GM12878 (cell line): ENCODE data around the gene SMTNL1. TPM values are rescaled to one million over a fixed set of nuclear protein-coding genes. Genes with fewer than 3 reads are reported as not detected.

ENCODE experiments used
- CHD1 ChIP-seq: IDR thresholded peaks from 2 replicates; pipeline ENCODE4 v1.6.1; 2012; ENCODE audit warnings: low read depth, low read length, improper control_type of control experiment
- CHD2 ChIP-seq: IDR thresholded peaks from 2 replicates; pipeline ENCODE4 v1.6.1; 2011; ENCODE audit warnings: low read depth, low read length, improper control_type of control experiment, borderline replicate concordance
- EED ChIP-seq: sonication (generic); IDR thresholded peaks from 2 replicates; pipeline ENCODE4 v1.6.1; 2016; ENCODE audit warnings: antibody characterized with exemption, low read depth
- EGR1 ChIP-seq, 2 experiments: IDR thresholded peaks; 1 replicate in 1 of 2; 2 replicates in 1 of 2; pipeline ENCODE4 v1.6.1; 2011 to 2012; ENCODE audit warnings: low read depth in 2 of 2, low read length in 2 of 2, borderline replicate concordance in 1 of 2, mild to moderate bottlenecking in 1 of 2, moderate library complexity in 1 of 2
- GATAD2B ChIP-seq: fragments of 450-650 bp; conservative IDR thresholded peaks from 2 replicates; pipeline ENCODE4 v1.6.1; 2017; ENCODE audit warnings: low read depth, mild to moderate bottlenecking, moderate library complexity
- IKZF2 ChIP-seq, 2 experiments: fragments of 450-650 bp; IDR thresholded peaks; 2 replicates each; pipeline ENCODE4 v1.6.1; 2017; ENCODE audit warnings: mild to moderate bottlenecking in 2 of 2, moderate library complexity in 2 of 2
- MXI1 ChIP-seq: fragments of 150-350 bp; IDR thresholded peaks from 2 replicates; pipeline ENCODE4 v1.6.1; 2011; ENCODE audit warnings: low read depth, mild to moderate bottlenecking, inconsistent platforms, low read length, improper control_type of control experiment
- POLR2A ChIP-seq: IDR thresholded peaks from 2 replicates; pipeline ENCODE4 v1.6.1; 2011; ENCODE audit warnings: low read depth, mild to moderate bottlenecking, low read length
- RAD21 ChIP-seq: IDR thresholded peaks from 2 replicates; pipeline ENCODE4 v1.6.1; 2011; ENCODE audit warnings: mild to moderate bottlenecking, low read depth, low read length, moderate library complexity; ENCODE audit not compliant: insufficient read depth
- SIN3A ChIP-seq: IDR thresholded peaks from 2 replicates; pipeline ENCODE4 v1.6.1; 2012; ENCODE audit warnings: low read depth, low read length, improper control_type of control experiment
- SMC3 ChIP-seq: IDR thresholded peaks from 2 replicates; pipeline ENCODE4 v1.6.1; 2011; ENCODE audit warnings: low read length, improper control_type of control experiment, borderline replicate concordance
- SREBF2 ChIP-seq: IDR thresholded peaks from 2 replicates; pipeline ENCODE4 v1.6.1; 2012; ENCODE audit warnings: mild to moderate bottlenecking, low read length
- TAF1 ChIP-seq: IDR thresholded peaks from 2 replicates; pipeline ENCODE4 v1.6.1; 2011; ENCODE audit warnings: mild to moderate bottlenecking, low read depth, low read length, borderline replicate concordance
- ZBED1 ChIP-seq: IDR thresholded peaks from 2 replicates; pipeline ENCODE4 v1.6.1; 2016; ENCODE audit warnings: borderline replicate concordance
- ZNF207 ChIP-seq: fragments of 450-650 bp; IDR thresholded peaks from 2 replicates; pipeline ENCODE4 v1.6.1; 2014; ENCODE audit warnings: antibody characterized with exemption, mild to moderate bottlenecking, borderline replicate concordance
- ZNF217 ChIP-seq: fragments of 450-650 bp; IDR thresholded peaks from 2 replicates; pipeline ENCODE4 v1.6.1; 2017; ENCODE audit warnings: antibody characterized with exemption, mild to moderate bottlenecking
- ZNF24 ChIP-seq: fragments of 450-650 bp; IDR thresholded peaks from 2 replicates; pipeline ENCODE4 v1.6.1; 2017; ENCODE audit warnings: antibody characterized with exemption, mild to moderate bottlenecking
- polyA plus RNA-seq, 11 experiments: library from polyadenylated mRNA; depleted of rRNA in 4 of 11; unstranded in 6 of 11; stranded (reverse) in 5 of 11; fragments of >200 nt; fragmentation: Nextera tagmentation in 4 of 11; fragmentation: Illumina TruSeq in 1 of 11; extraction: Ambion mirVana in 4 of 11; extraction: Trizol in 1 of 11; gene quantifications; 1 replicate in 1 of 11; 2 replicates in 10 of 11; pipeline versions ENCODE4 v1.2.1 to v1.2.3, GENCODE V29; 2011 to 2016; ENCODE audit warnings: inconsistent platforms in 2 of 11, missing spikeins in 2 of 11, low read depth in 1 of 11
- total RNA-seq, 4 experiments: library from RNA; depleted of rRNA in 3 of 4; stranded (reverse); fragments of >200 nt in 3 of 4; fragmentation: Illumina TruSeq in 1 of 4; extraction: Trizol in 1 of 4; gene quantifications; 2 replicates each; pipeline versions ENCODE4 v1.2.1 to v1.2.3, GENCODE V29; 2013 to 2021
- TF ChIP-seq, protein P1 (sequence below): IDR thresholded peaks from 2 replicates; pipeline ENCODE4 v1.6.1; 2011; ENCODE audit warnings: borderline replicate concordance, low read depth, mild to moderate bottlenecking, moderate library complexity, mixed read lengths, low read length; ENCODE audit not compliant: insufficient read depth; ENCODE audit errors: extremely low read length
- TF ChIP-seq, protein P2 (sequence below): IDR thresholded peaks from 2 replicates; pipeline ENCODE4 v1.6.1; 2011; ENCODE audit warnings: low read depth, low read length, improper control_type of control experiment, borderline replicate concordance
- TF ChIP-seq, protein P3 (sequence below): IDR thresholded peaks from 2 replicates; pipeline ENCODE4 v1.6.1; 2012; ENCODE audit warnings: low read depth, low read length, improper control_type of control experiment
- TF ChIP-seq, protein P4 (sequence below): IDR thresholded peaks from 2 replicates; pipeline ENCODE4 v1.6.1; 2012; ENCODE audit warnings: low read depth, low read length, improper control_type of control experiment
- TF ChIP-seq, protein P5 (sequence below): fragments of 450-650 bp; IDR thresholded peaks from 2 replicates; pipeline ENCODE4 v1.6.1; 2017; ENCODE audit warnings: mild to moderate bottlenecking, moderate library complexity

Gene SMTNL1
- total and polyA plus RNA-seq, 10 of the 15 experiments (the other 5 are each of a cell fraction or from before 2014, with no cell fraction given): 0.06 to 0.17 (median 0.10) TPM; not detected in 7

DNA sequence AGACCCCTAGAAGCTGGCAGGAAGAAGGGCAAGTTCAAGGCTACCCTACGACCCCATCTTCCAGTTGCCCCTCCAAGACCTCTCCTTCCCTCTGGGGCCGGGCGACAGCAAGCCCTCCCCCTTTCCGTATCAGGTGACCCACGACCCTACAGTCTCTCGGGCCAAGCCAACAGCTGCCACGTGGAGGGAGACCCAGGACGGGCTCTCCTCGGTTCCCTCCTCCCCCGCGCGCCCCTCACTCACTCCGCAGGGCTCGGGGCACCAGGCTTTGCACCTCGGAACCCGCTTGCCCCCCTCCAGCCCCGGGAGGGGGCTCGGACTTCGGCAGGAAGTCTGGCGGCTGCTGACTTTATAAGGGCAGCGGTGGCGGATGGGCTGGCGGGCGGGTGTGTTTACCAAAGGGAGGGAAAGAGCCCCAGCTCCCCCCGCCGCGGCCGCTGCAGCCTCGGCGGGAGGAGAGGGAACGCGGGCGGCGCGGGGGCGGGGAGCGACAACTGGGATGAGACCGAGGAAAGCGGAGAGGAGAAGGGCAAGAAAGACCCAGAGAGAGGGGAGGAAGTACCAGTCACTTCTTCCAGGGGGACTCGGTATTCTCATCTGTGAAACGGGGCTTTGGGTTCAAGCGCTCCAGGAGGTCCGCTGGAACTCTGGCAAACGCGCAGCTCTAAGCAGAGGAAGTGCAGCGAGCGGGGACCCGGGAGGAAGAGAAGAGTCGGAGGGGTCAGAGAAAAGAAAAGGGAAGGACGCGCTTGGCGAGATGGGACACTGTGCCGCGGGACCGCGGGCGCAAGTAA lies 22.7 kb upstream of the SMTNL1 start (continued):
- TF ChIP-seq, protein P1, sequence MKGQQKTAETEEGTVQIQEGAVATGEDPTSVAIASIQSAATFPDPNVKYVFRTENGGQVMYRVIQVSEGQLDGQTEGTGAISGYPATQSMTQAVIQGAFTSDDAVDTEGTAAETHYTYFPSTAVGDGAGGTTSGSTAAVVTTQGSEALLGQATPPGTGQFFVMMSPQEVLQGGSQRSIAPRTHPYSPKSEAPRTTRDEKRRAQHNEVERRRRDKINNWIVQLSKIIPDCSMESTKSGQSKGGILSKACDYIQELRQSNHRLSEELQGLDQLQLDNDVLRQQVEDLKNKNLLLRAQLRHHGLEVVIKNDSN: peak; percentile 49
- TF ChIP-seq ZNF217 (peak; percentile 60; the same call in 1 of the 2 replicates), SIN3A (peak; percentile 38; the same call in 1 of the 2 replicates), GATAD2B (peak; percentile 48; the same call in 1 of the 2 replicates), ZNF24 (no peak), EED (no peak), ZNF207 (no peak), SMC3 (no peak), TAF1 (no peak), SREBF2 (no peak), MXI1 (peak; percentile 23; the same call in 1 of the 2 replicates), EGR1 (IDR thresholded peaks at IDR 0.05; ENCODE audit: borderline replicate concordance in 1 of 2, low read depth in 2 of 2, low read length in 2 of 2) (peak in 1 of 2 experiments; percentile 68; a peak in 1 of 3 replicates), CHD1 (0 out of 2 replicates have a peak, but pooled peaks have one; percentile 60), IKZF2 (IDR thresholded peaks at IDR 0.05) (peak in 1 of 2 experiments; percentile 33; a peak in 2 of 4 replicates), POLR2A (peak; percentile 53), RAD21 (no peak), CHD2 (no peak), ZBED1 (no peak)
- TF ChIP-seq, protein P2, sequence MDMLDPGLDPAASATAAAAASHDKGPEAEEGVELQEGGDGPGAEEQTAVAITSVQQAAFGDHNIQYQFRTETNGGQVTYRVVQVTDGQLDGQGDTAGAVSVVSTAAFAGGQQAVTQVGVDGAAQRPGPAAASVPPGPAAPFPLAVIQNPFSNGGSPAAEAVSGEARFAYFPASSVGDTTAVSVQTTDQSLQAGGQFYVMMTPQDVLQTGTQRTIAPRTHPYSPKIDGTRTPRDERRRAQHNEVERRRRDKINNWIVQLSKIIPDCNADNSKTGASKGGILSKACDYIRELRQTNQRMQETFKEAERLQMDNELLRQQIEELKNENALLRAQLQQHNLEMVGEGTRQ: no peak
- TF ChIP-seq, protein P3, sequence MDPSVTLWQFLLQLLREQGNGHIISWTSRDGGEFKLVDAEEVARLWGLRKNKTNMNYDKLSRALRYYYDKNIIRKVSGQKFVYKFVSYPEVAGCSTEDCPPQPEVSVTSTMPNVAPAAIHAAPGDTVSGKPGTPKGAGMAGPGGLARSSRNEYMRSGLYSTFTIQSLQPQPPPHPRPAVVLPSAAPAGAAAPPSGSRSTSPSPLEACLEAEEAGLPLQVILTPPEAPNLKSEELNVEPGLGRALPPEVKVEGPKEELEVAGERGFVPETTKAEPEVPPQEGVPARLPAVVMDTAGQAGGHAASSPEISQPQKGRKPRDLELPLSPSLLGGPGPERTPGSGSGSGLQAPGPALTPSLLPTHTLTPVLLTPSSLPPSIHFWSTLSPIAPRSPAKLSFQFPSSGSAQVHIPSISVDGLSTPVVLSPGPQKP: peak; percentile 96
- TF ChIP-seq, protein P4, sequence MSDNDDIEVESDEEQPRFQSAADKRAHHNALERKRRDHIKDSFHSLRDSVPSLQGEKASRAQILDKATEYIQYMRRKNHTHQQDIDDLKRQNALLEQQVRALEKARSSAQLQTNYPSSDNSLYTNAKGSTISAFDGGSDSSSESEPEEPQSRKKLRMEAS: peak; percentile 61; the same call in 1 of the 2 replicates
- TF ChIP-seq, protein P5, sequence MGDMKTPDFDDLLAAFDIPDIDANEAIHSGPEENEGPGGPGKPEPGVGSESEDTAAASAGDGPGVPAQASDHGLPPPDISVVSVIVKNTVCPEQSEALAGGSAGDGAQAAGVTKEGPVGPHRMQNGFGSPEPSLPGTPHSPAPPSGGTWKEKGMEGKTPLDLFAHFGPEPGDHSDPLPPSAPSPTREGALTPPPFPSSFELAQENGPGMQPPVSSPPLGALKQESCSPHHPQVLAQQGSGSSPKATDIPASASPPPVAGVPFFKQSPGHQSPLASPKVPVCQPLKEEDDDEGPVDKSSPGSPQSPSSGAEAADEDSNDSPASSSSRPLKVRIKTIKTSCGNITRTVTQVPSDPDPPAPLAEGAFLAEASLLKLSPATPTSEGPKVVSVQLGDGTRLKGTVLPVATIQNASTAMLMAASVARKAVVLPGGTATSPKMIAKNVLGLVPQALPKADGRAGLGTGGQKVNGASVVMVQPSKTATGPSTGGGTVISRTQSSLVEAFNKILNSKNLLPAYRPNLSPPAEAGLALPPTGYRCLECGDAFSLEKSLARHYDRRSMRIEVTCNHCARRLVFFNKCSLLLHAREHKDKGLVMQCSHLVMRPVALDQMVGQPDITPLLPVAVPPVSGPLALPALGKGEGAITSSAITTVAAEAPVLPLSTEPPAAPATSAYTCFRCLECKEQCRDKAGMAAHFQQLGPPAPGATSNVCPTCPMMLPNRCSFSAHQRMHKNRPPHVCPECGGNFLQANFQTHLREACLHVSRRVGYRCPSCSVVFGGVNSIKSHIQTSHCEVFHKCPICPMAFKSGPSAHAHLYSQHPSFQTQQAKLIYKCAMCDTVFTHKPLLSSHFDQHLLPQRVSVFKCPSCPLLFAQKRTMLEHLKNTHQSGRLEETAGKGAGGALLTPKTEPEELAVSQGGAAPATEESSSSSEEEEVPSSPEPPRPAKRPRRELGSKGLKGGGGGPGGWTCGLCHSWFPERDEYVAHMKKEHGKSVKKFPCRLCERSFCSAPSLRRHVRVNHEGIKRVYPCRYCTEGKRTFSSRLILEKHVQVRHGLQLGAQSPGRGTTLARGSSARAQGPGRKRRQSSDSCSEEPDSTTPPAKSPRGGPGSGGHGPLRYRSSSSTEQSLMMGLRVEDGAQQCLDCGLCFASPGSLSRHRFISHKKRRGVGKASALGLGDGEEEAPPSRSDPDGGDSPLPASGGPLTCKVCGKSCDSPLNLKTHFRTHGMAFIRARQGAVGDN: peak; percentile 58
- TF ChIP-seq, all 136 proteins: peak for 19
